Measurements from ENCODE around the gene MAN1A2.

The MAN1A2 gene

DNA sequence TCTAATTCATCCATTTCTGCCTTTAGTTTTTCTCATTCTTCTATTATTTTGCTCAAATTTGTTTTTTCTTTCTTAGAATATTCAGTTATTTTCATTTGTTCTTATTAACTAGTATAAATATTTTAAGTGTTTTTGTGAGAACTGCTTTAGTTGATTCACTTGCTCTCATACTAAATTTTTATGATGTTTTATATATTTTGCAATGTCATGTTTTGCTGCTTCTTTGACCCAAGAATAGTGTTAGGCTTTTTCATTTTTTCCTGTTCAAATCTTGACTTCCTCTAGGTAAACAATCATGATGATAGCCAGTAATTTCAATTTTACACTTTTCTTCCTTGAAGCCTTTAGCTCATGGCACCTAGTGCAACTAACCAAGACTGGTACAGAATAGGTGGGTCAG, 45.2 kb downstream of the MAN1A2 start:
- Histone ChIP-seq H3K4me2 (no peak overlapping the region), H3K36me3 (ENCODE audit: insufficient read depth) (no peaks in the 10 kb centered on the region), H3K27ac (no peak overlapping the region), H3K9ac (no peak overlapping the region), H4K20me1 (ENCODE audit: insufficient read depth) (no peaks in the 10 kb centered on the region), H3K79me2 (ENCODE audit: insufficient read depth, low read depth) (no peaks in the 10 kb centered on the region), H3K4me1 (ENCODE audit: low read depth, poor library complexity, severe bottlenecking) (no peaks in the 10 kb centered on the region), H3K27me3 (ENCODE audit: insufficient read depth, low read depth) (no peaks in the 10 kb centered on the region), H3K4me3 (IDR thresholded peaks at IDR 0.05; ENCODE audit: insufficient read depth, low read depth, low read length) (no peak overlapping the region), H2AFZ (ENCODE audit: low read depth) (no peak overlapping the region)
- TF ChIP-seq, protein P1, sequence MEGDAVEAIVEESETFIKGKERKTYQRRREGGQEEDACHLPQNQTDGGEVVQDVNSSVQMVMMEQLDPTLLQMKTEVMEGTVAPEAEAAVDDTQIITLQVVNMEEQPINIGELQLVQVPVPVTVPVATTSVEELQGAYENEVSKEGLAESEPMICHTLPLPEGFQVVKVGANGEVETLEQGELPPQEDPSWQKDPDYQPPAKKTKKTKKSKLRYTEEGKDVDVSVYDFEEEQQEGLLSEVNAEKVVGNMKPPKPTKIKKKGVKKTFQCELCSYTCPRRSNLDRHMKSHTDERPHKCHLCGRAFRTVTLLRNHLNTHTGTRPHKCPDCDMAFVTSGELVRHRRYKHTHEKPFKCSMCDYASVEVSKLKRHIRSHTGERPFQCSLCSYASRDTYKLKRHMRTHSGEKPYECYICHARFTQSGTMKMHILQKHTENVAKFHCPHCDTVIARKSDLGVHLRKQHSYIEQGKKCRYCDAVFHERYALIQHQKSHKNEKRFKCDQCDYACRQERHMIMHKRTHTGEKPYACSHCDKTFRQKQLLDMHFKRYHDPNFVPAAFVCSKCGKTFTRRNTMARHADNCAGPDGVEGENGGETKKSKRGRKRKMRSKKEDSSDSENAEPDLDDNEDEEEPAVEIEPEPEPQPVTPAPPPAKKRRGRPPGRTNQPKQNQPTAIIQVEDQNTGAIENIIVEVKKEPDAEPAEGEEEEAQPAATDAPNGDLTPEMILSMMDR (conservative IDR thresholded peaks at IDR 0.05; ENCODE audit: low read depth, low read length), result no peak

DNA sequence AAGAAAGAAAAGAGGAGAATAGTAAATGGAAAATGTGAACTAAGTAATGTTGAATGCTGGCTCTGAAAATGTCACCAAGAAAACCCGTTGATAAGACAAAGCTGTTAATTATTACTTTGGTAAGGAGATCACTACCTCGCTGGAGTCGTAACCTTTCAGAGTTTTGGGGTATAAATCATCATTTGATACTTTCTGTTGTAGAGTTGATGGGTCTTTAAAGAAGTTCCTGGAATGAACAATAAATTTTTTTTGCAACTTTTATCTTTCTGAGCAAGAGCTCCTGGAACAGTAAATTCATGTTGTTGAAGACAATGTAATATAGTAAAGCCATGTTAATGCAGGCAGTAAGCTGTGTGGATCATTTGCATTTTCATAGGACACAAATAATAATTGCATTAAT, 46.2 kb downstream of the MAN1A2 start:
- H3K4me3 ChIP-seq (IDR thresholded peaks at IDR 0.05; ENCODE audit: insufficient read depth, low read depth, low read length), result no peak overlapping the region
- no peak overlapping the region for H3K4me2 ChIP-seq
- H3K79me2 ChIP-seq (ENCODE audit: insufficient read depth, low read depth), result no peaks in the 10 kb centered on the region
- H3K4me1 ChIP-seq (ENCODE audit: low read depth, poor library complexity, severe bottlenecking), result no peaks in the 10 kb centered on the region
- H3K9ac ChIP-seq, result no peak overlapping the region
- H3K27me3 ChIP-seq (ENCODE audit: insufficient read depth, low read depth), result no peaks in the 10 kb centered on the region
- H3K36me3 ChIP-seq (ENCODE audit: insufficient read depth), result no peaks in the 10 kb centered on the region
- H2AFZ ChIP-seq (ENCODE audit: low read depth), result no peak overlapping the region
- TF ChIP-seq, protein P1 (conservative IDR thresholded peaks at IDR 0.05; ENCODE audit: low read depth, low read length), result no peak
- H4K20me1 ChIP-seq (ENCODE audit: insufficient read depth), result no peaks in the 10 kb centered on the region
- no peak overlapping the region for H3K27ac ChIP-seq

DNA sequence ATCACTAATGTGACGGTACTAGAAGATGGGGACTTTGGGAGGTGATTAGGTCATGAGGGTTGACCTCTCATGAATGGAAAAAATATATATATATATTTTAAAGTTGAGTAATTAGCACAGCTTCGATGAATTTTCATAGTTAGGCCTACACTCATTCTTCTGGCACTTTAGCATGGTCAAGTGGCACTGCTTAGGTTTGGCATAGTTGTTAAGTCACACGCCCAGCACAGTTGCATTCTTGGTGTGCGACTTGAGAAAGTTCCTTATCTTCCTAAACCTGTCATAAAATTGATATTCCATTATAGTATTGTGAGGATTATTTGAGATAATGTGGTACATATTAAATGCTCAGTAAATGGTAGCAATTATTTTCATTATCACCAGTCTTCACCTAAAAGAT, 47.7 kb downstream of the MAN1A2 start:
- Histone ChIP-seq H3K4me2 (no peak overlapping the region), H4K20me1 (ENCODE audit: insufficient read depth) (no peaks in the 10 kb centered on the region), H3K36me3 (ENCODE audit: insufficient read depth) (no peaks in the 10 kb centered on the region), H3K4me3 (IDR thresholded peaks at IDR 0.05; ENCODE audit: insufficient read depth, low read depth, low read length) (no peak overlapping the region), H2AFZ (ENCODE audit: low read depth) (no peak overlapping the region), H3K9ac (no peak overlapping the region), H3K4me1 (ENCODE audit: low read depth, poor library complexity, severe bottlenecking) (no peaks in the 10 kb centered on the region), H3K27ac (no peak overlapping the region), H3K79me2 (ENCODE audit: insufficient read depth, low read depth) (no peaks in the 10 kb centered on the region), H3K27me3 (ENCODE audit: insufficient read depth, low read depth) (no peaks in the 10 kb centered on the region)
- TF ChIP-seq, protein P1 (conservative IDR thresholded peaks at IDR 0.05; ENCODE audit: low read depth, low read length), result no peak

DNA sequence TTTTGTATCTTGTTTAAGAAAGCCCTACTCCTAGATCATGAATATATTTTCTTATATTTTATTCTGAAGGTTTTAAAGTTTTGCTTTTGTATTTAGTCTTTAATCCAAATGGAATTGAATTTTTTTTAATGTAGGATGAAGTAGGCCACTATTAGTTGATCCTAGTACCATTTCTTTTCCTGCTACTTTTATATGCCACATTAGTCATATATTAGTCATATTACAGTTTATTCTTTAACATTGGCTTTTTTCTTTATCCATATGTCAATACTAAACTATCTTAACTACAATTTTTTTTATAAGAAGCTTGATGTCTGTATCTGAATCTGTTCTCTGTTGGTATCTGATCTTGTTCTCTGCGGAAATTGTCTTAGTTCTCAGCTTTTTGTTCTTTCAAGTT, 48.8 kb downstream of the MAN1A2 start:
- Histone ChIP-seq H3K36me3 (ENCODE audit: insufficient read depth) (no peaks in the 10 kb centered on the region), H3K79me2 (ENCODE audit: insufficient read depth, low read depth) (no peaks in the 10 kb centered on the region), H2AFZ (ENCODE audit: low read depth) (no peak overlapping the region), H3K4me3 (IDR thresholded peaks at IDR 0.05; ENCODE audit: insufficient read depth, low read depth, low read length) (no peak overlapping the region), H3K4me1 (ENCODE audit: low read depth, poor library complexity, severe bottlenecking) (no peaks in the 10 kb centered on the region), H3K27ac (no peak overlapping the region), H3K4me2 (no peak overlapping the region), H3K9ac (no peak overlapping the region), H4K20me1 (ENCODE audit: insufficient read depth) (no peaks in the 10 kb centered on the region), H3K27me3 (ENCODE audit: insufficient read depth, low read depth) (no peaks in the 10 kb centered on the region)
- TF ChIP-seq, protein P1 (conservative IDR thresholded peaks at IDR 0.05; ENCODE audit: low read depth, low read length), result no peak
